ENCODE results near the gene CREB3.

DNA sequence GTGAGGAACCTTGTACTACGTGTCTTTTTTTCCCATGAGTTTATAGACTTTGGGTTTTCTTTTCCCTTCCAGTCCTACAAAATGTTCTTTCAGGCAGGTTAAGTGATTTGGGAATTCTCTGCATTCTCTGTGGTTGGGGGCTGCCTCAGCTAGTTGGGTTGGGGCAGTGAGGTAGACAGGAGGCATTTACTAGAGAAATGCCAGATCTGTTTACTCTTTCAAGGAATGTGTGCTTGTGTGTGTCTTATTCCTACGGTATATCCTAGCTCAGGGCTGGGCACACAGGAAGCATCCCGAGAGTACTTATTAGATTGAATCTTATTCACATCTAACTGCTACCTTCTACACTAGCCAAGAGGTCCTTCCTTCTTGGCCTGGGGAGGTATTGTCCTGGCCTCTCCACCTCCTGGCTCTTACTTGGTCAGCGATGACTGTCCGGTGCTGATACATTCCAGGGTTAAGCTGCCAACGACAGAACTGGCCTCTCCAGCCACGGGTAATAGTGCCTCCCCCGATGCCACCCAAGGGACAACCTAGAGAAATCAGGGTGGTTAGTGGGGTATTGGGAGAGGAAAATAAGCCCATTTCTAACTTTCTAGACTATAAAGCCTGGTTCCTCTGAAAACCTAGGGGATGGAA is 11.5 kb downstream of the CREB3 start:
- TF ChIP-seq, protein P1, sequence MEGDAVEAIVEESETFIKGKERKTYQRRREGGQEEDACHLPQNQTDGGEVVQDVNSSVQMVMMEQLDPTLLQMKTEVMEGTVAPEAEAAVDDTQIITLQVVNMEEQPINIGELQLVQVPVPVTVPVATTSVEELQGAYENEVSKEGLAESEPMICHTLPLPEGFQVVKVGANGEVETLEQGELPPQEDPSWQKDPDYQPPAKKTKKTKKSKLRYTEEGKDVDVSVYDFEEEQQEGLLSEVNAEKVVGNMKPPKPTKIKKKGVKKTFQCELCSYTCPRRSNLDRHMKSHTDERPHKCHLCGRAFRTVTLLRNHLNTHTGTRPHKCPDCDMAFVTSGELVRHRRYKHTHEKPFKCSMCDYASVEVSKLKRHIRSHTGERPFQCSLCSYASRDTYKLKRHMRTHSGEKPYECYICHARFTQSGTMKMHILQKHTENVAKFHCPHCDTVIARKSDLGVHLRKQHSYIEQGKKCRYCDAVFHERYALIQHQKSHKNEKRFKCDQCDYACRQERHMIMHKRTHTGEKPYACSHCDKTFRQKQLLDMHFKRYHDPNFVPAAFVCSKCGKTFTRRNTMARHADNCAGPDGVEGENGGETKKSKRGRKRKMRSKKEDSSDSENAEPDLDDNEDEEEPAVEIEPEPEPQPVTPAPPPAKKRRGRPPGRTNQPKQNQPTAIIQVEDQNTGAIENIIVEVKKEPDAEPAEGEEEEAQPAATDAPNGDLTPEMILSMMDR (conservative IDR thresholded peaks at IDR 0.05; ENCODE audit: low read depth in 2 of 2): no peak
- TF ChIP-seq EZH2 (IDR thresholded peaks at IDR 0.05; ENCODE audit: low read depth, unreplicated experiment) (no peak), POLR2AphosphoS5 (IDR thresholded peaks at IDR 0.05; ENCODE audit: low read depth) (no peak), JUNB (IDR thresholded peaks at IDR 0.05; ENCODE audit: unreplicated experiment) (no peak), CREB1 (CRISPR knock-in tag; IDR thresholded peaks at IDR 0.05; ENCODE audit: low read depth) (no peak), EZH2phosphoT487 (IDR thresholded peaks at IDR 0.05; ENCODE audit: unreplicated experiment) (no peak), STAT1 (IDR thresholded peaks at IDR 0.05; ENCODE audit: unreplicated experiment) (no peak), ZNF114 (CRISPR knock-in tag; IDR thresholded peaks at IDR 0.05) (no peak), NANOG (IDR thresholded peaks at IDR 0.05; ENCODE audit: borderline replicate concordance) (no peak)
- TF ChIP-seq, protein P2, sequence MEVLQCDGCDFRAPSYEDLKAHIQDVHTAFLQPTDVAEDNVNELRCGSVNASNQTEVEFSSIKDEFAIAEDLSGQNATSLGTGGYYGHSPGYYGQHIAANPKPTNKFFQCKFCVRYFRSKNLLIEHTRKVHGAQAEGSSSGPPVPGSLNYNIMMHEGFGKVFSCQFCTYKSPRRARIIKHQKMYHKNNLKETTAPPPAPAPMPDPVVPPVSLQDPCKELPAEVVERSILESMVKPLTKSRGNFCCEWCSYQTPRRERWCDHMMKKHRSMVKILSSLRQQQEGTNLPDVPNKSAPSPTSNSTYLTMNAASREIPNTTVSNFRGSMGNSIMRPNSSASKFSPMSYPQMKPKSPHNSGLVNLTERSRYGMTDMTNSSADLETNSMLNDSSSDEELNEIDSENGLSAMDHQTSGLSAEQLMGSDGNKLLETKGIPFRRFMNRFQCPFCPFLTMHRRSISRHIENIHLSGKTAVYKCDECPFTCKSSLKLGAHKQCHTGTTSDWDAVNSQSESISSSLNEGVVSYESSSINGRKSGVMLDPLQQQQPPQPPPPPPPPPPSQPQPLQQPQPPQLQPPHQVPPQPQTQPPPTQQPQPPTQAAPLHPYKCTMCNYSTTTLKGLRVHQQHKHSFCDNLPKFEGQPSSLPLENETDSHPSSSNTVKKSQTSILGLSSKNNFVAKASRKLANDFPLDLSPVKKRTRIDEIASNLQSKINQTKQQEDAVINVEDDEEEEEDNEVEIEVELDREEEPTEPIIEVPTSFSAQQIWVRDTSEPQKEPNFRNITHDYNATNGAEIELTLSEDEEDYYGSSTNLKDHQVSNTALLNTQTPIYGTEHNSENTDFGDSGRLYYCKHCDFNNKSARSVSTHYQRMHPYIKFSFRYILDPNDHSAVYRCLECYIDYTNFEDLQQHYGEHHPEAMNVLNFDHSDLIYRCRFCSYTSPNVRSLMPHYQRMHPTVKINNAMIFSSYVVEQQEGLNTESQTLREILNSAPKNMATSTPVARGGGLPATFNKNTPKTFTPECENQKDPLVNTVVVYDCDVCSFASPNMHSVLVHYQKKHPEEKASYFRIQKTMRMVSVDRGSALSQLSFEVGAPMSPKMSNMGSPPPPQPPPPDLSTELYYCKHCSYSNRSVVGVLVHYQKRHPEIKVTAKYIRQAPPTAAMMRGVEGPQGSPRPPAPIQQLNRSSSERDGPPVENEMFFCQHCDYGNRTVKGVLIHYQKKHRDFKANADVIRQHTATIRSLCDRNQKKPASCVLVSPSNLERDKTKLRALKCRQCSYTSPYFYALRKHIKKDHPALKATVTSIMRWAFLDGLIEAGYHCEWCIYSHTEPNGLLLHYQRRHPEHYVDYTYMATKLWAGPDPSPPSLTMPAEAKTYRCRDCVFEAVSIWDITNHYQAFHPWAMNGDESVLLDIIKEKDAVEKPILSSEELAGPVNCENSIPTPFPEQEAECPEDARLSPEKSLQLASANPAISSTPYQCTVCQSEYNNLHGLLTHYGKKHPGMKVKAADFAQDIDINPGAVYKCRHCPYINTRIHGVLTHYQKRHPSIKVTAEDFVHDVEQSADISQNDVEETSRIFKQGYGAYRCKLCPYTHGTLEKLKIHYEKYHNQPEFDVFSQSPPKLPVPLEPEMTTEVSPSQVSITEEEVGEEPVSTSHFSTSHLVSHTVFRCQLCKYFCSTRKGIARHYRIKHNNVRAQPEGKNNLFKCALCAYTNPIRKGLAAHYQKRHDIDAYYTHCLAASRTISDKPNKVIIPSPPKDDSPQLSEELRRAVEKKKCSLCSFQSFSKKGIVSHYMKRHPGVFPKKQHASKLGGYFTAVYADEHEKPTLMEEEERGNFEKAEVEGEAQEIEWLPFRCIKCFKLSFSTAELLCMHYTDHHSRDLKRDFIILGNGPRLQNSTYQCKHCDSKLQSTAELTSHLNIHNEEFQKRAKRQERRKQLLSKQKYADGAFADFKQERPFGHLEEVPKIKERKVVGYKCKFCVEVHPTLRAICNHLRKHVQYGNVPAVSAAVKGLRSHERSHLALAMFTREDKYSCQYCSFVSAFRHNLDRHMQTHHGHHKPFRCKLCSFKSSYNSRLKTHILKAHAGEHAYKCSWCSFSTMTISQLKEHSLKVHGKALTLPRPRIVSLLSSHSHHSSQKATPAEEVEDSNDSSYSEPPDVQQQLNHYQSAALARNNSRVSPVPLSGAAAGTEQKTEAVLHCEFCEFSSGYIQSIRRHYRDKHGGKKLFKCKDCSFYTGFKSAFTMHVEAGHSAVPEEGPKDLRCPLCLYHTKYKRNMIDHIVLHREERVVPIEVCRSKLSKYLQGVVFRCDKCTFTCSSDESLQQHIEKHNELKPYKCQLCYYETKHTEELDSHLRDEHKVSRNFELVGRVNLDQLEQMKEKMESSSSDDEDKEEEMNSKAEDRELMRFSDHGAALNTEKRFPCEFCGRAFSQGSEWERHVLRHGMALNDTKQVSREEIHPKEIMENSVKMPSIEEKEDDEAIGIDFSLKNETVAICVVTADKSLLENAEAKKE (CRISPR knock-in tag; IDR thresholded peaks at IDR 0.05): no peak
- TF ChIP-seq, protein P3, sequence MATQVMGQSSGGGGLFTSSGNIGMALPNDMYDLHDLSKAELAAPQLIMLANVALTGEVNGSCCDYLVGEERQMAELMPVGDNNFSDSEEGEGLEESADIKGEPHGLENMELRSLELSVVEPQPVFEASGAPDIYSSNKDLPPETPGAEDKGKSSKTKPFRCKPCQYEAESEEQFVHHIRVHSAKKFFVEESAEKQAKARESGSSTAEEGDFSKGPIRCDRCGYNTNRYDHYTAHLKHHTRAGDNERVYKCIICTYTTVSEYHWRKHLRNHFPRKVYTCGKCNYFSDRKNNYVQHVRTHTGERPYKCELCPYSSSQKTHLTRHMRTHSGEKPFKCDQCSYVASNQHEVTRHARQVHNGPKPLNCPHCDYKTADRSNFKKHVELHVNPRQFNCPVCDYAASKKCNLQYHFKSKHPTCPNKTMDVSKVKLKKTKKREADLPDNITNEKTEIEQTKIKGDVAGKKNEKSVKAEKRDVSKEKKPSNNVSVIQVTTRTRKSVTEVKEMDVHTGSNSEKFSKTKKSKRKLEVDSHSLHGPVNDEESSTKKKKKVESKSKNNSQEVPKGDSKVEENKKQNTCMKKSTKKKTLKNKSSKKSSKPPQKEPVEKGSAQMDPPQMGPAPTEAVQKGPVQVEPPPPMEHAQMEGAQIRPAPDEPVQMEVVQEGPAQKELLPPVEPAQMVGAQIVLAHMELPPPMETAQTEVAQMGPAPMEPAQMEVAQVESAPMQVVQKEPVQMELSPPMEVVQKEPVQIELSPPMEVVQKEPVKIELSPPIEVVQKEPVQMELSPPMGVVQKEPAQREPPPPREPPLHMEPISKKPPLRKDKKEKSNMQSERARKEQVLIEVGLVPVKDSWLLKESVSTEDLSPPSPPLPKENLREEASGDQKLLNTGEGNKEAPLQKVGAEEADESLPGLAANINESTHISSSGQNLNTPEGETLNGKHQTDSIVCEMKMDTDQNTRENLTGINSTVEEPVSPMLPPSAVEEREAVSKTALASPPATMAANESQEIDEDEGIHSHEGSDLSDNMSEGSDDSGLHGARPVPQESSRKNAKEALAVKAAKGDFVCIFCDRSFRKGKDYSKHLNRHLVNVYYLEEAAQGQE (IDR thresholded peaks at IDR 0.05; ENCODE audit: unreplicated experiment): no peak
- TF ChIP-seq, protein P4, sequence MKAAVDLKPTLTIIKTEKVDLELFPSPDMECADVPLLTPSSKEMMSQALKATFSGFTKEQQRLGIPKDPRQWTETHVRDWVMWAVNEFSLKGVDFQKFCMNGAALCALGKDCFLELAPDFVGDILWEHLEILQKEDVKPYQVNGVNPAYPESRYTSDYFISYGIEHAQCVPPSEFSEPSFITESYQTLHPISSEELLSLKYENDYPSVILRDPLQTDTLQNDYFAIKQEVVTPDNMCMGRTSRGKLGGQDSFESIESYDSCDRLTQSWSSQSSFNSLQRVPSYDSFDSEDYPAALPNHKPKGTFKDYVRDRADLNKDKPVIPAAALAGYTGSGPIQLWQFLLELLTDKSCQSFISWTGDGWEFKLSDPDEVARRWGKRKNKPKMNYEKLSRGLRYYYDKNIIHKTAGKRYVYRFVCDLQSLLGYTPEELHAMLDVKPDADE (IDR thresholded peaks at IDR 0.05): no peak
